Suprapubic skin (tissue), 4 donors: ENCODE data around the gene CYTIP. TPM values are rescaled to one million over a fixed set of nuclear protein-coding genes. Genes with fewer than 3 reads are reported as not detected.

ENCODE experiments used
- DNase-seq, 2 donors: peaks; one replicate each; pipeline ENCODE4 v3.0.0-alpha.2; 2019; ENCODE audit warnings: low spot score in 2 of 2
- H3K27ac ChIP-seq: fragments of 200-600 bp; sonication (generic); one replicate; pipeline ENCODE4 v1.5.1; 2019
- H3K27me3 ChIP-seq: fragments of 200-600 bp; sonication (generic); one replicate; pipeline ENCODE4 v1.5.1; 2019
- H3K36me3 ChIP-seq: fragments of 200-600 bp; sonication (generic); one replicate; pipeline ENCODE4 v1.5.1; 2019
- H3K4me1 ChIP-seq: fragments of 200-600 bp; sonication (generic); one replicate; pipeline ENCODE4 v1.5.1; 2019
- H3K4me3 ChIP-seq: fragments of 200-600 bp; sonication (generic); one replicate; pipeline ENCODE4 v1.5.1; 2019; ENCODE audit warnings: mild to moderate bottlenecking
- H3K9me3 ChIP-seq: fragments of 200-600 bp; sonication (generic); one replicate; pipeline ENCODE4 v1.5.1; 2019
- CTCF ChIP-seq, 2 donors: fragments of 200-600 bp in 1 of 2; fragments of 450-650 bp in 1 of 2; sonication (generic) in 1 of 2; IDR thresholded peaks; one replicate each; pipeline ENCODE4 v1.5.1; 2016 to 2019; ENCODE audit warnings: antibody characterized with exemption in 2 of 2, mild to moderate bottlenecking in 1 of 2, moderate library complexity in 1 of 2
- EP300 ChIP-seq: sonication (generic); formaldehyde crosslinking; IDR thresholded peaks from one replicate; pipeline ENCODE4 v1.6.1; 2017; ENCODE audit warnings: antibody characterized with exemption
- POLR2A ChIP-seq, 2 donors: fragments of 450-650 bp; IDR thresholded peaks; one replicate each; pipeline ENCODE4 v1.6.1; 2017; ENCODE audit warnings: antibody characterized with exemption in 2 of 2, mild to moderate bottlenecking in 2 of 2, moderate library complexity in 2 of 2
- POLR2AphosphoS5 ChIP-seq, 3 donors: sonication (generic); formaldehyde crosslinking; IDR thresholded peaks; one replicate each; pipeline ENCODE4 v1.6.1; 2017; ENCODE audit warnings: antibody characterized with exemption in 3 of 3
- WGBS: methylation state at CpG from one replicate; pipeline ENCODE4 v1.1.5; 2018; 5-methylcytosine and 5-hydroxymethylcytosine counted together
- total RNA-seq, 4 donors: library from RNA; depleted of rRNA; stranded (reverse); fragments of >200 nt; gene quantifications; one replicate each; pipeline ENCODE4 v1.1.0, GENCODE V29; 2016

CYTIP gene
- total RNA-seq, 4 donors from 2014 or later: 2.1 to 9.6 (median 6.1) TPM

GRCh38 chr2:157394928-157395327, 49.0 kb downstream of the CYTIP start:
- Histone ChIP-seq H3K27ac (no peak overlapping the region), H3K4me1 (no peaks in the 10 kb centered on the region), H3K4me3 (no peak overlapping the region), H3K27me3 (no peaks in the 10 kb centered on the region), H3K9me3 (no peaks in the 10 kb centered on the region), H3K36me3 (no peaks in the 10 kb centered on the region)
- WGBS: 52% methylated on average over 1 of the region's 1 CpG
- DNase-seq: no peak
- TF ChIP-seq EP300 (no peak), POLR2AphosphoS5 (IDR thresholded peaks at IDR 0.05) (no peak), POLR2A (IDR thresholded peaks at IDR 0.05) (no peak), CTCF (IDR thresholded peaks at IDR 0.05) (no peak)

- DNase-seq: no peak
- no peak overlapping the region for H3K4me3 ChIP-seq
- H3K27me3 ChIP-seq: no peaks in the 10 kb centered on the region
- TF ChIP-seq CTCF (IDR thresholded peaks at IDR 0.05): no peak
- TF ChIP-seq EP300: no peak
- no peak overlapping the region for H3K27ac ChIP-seq
- H3K4me1 ChIP-seq: no peaks in the 10 kb centered on the region
- H3K36me3 ChIP-seq: no peaks in the 10 kb centered on the region
- WGBS: 48% methylated on average over 3 of the region's 3 CpGs
- H3K9me3 ChIP-seq: no peaks in the 10 kb centered on the region
These were observed 50.5 kb downstream of the CYTIP start for GRCh38 chr2:157393348-157393747.

GRCh38 chr2:157388827-157389226, 55.1 kb downstream of the CYTIP start:
- Histone ChIP-seq H3K4me1 (no peaks in the 10 kb centered on the region), H3K4me3 (no peak overlapping the region), H3K27ac (no peak overlapping the region), H3K27me3 (no peaks in the 10 kb centered on the region), H3K9me3 (no peaks in the 10 kb centered on the region), H3K36me3 (no peaks in the 10 kb centered on the region)
- TF ChIP-seq EP300 (no peak), CTCF (IDR thresholded peaks at IDR 0.05) (no peak), POLR2AphosphoS5 (IDR thresholded peaks at IDR 0.05) (no peak), POLR2A (IDR thresholded peaks at IDR 0.05) (no peak)
- WGBS: 82% methylated on average over 2 of the region's 2 CpGs
- DNase-seq: no peak

GRCh38 chr2:157386747-157387146, 57.1 kb downstream of the CYTIP start:
- H3K4me3 ChIP-seq: no peak overlapping the region
- no peak overlapping the region for H3K27ac ChIP-seq
- no peaks in the 10 kb centered on the region for H3K36me3 ChIP-seq
- H3K4me1 ChIP-seq: no peaks in the 10 kb centered on the region
- 77% methylated on average over 1 of the region's 1 CpG for WGBS
- H3K9me3 ChIP-seq: no peaks in the 10 kb centered on the region
- DNase-seq: no peak
- TF ChIP-seq POLR2AphosphoS5 (IDR thresholded peaks at IDR 0.05): no peak
- TF ChIP-seq EP300: no peak
- TF ChIP-seq POLR2A (IDR thresholded peaks at IDR 0.05): no peak
- no peak for TF ChIP-seq CTCF (IDR thresholded peaks at IDR 0.05)
- no peaks in the 10 kb centered on the region for H3K27me3 ChIP-seq

- no peaks in the 10 kb centered on the region for H3K9me3 ChIP-seq
- H3K36me3 ChIP-seq: no peaks in the 10 kb centered on the region
- H3K4me3 ChIP-seq: no peak overlapping the region
- no peaks in the 10 kb centered on the region for H3K27me3 ChIP-seq
- WGBS: 80% methylated on average over 1 of the region's 1 CpG
- H3K4me1 ChIP-seq: no peaks in the 10 kb centered on the region
- no peak for TF ChIP-seq POLR2A (IDR thresholded peaks at IDR 0.05)
- TF ChIP-seq POLR2AphosphoS5 (IDR thresholded peaks at IDR 0.05): no peak
- TF ChIP-seq EP300: no peak
- no peak for TF ChIP-seq CTCF (IDR thresholded peaks at IDR 0.05)
- DNase-seq: no peak
- no peak overlapping the region for H3K27ac ChIP-seq
These were observed 57.6 kb downstream of the CYTIP start for GRCh38 chr2:157386247-157386646.
